Mesodermal cell (in vitro differentiated cells): ENCODE measurements around the gene EPB42.
"Not testable (repeated sequence)": the region's sequence is repeated elsewhere in the genome, so short reads cannot be mapped to it uniquely, and the experiment has no call there.

ENCODE experiments used
- H3K27ac ChIP-seq: 2 replicates; pipeline ENCODE4 v1.7.0; 2013; ENCODE audit warnings: mild to moderate bottlenecking, low read depth, low read length, moderate library complexity; ENCODE audit not compliant: severe bottlenecking
- H3K36me3 ChIP-seq: 2 replicates; pipeline ENCODE4 v1.7.1; 2013; ENCODE audit warnings: mild to moderate bottlenecking, low read length, moderate library complexity; ENCODE audit not compliant: control insufficient read depth, insufficient read depth
- H3K4me1 ChIP-seq: one replicate; pipeline ENCODE4 v1.7.1; 2013; ENCODE audit warnings: mild to moderate bottlenecking, low read length; ENCODE audit not compliant: insufficient read depth, control insufficient read depth, poor library complexity, severe bottlenecking
- H3K4me3 ChIP-seq: 2 replicates; pipeline ENCODE4 v1.7.0; 2013; ENCODE audit warnings: low read length, control low read depth, mild to moderate bottlenecking; ENCODE audit not compliant: insufficient read depth, poor library complexity, severe bottlenecking; ENCODE audit errors: extremely low read depth
- H3K9me3 ChIP-seq: 2 replicates; pipeline ENCODE4 v1.7.1; 2013; ENCODE audit warnings: mild to moderate bottlenecking, low read length, moderate library complexity; ENCODE audit not compliant: control insufficient read depth
- WGBS, 2 experiments: methylation state at CpG; one replicate each; pipeline ENCODE4 v1.1.5; 2013; ENCODE audit warnings: missing lambda C conversion rate in 2 of 2; ENCODE audit not compliant: insufficient coverage in 2 of 2; 5-methylcytosine and 5-hydroxymethylcytosine counted together

The EPB42 gene

DNA sequence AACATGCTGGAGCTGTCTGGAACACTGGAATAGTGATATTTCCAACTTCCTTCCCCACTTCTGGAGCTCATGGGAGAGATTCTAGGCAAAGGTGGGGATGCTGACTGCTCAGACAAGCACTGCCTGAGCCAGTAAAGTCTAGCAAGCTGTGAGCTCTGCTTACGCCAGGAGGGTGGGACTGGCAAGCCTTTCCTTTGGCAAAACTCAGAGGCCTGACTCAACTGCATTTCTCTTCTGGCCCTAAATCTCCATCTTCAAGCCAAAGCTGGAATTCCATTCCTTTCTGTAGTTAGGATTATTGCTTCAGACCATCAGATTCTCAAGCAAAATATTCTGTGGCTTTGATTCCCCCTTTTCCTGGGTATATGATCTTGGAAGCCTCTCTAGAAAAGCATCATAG lies 20.3 kb upstream of the EPB42 start:
- 90 to 100% methylated on average over 1 of the region's 1 CpG for WGBS, 2 experiments
- Histone ChIP-seq H3K4me3 (no peak overlapping the region), H3K36me3 (no peaks in the 10 kb centered on the region), H3K9me3 (no peaks in the 10 kb centered on the region), H3K4me1 (peaks cover 5% of the 10 kb centered on the region), H3K27ac (no peak overlapping the region)

DNA sequence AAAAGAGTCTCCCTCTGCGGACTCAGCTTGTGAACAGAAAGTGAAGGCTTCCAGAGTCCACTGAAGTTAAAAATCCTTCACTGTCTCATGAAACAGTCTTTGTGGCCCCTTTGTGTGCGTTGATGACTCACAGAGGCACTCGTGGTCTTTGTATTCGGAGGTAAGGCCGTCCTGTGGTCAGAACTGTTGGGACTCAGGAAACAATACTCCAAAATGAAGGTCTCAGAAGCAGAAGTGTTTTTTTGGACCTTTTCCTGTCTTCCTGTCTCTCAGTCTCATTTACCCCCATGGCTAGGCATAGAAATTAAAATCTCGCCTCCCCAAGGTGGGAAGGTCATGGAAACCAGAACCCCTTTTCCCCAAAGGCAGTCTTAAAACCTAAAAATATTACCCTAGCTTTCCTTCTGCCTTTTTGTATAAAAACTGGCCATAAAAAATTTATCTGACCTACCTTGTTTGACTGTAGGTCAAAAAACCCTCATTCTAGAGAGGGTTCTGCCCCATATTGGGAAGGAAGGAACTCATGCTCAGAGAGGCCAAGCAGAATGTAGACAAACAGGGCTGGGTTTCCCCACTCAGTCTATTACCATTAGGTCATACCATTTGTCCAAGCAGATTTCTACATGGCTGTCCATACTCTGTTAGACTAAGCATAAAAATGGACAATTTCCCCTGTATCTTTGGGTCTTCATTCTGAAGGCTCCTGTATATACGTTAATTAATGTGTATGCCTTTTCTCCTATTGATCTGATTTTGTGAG lies 19.1 kb upstream of the EPB42 start:
- no peaks in the 10 kb centered on the region for H3K9me3 ChIP-seq
- 82 to 95% methylated on average over 5 to 6 of the region's 7 CpGs for WGBS, 2 experiments
- no peak overlapping the region for H3K4me3 ChIP-seq
- H3K36me3 ChIP-seq = no peaks in the 10 kb centered on the region
- no peak overlapping the region for H3K27ac ChIP-seq
- peaks cover 5% of the 10 kb centered on the region for H3K4me1 ChIP-seq

DNA sequence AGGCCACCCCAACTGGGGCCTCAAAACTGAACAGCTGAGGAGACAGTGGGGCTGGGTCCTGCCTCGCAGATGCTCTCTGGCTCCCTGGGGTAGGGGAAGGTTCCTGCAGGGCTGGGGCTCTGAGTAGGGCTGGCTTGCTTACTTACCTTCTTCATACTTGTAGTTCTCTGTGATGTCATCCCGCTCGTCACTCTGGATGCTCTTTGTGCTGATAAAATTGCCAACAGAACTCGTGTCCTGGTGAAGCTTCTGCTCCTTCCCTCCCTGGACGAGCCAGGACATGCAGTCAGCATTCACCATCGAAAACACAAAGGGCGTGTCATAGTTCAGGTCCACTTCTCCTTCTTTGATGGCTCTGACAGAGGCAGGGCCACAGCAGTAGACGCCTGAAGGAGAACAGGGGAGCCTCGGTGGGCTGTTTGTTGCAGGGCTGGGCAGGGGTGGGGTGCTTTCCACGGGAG lies 17.9 kb upstream of the EPB42 start:
- Histone ChIP-seq H3K36me3 (no peaks in the 10 kb centered on the region), H3K4me3 (no peak overlapping the region), H3K27ac (no peak overlapping the region), H3K4me1 (peaks cover 5% of the 10 kb centered on the region), H3K9me3 (no peaks in the 10 kb centered on the region)
- WGBS, 2 experiments = 86 to 90% methylated on average over 8 to 10 of the region's 10 CpGs

DNA sequence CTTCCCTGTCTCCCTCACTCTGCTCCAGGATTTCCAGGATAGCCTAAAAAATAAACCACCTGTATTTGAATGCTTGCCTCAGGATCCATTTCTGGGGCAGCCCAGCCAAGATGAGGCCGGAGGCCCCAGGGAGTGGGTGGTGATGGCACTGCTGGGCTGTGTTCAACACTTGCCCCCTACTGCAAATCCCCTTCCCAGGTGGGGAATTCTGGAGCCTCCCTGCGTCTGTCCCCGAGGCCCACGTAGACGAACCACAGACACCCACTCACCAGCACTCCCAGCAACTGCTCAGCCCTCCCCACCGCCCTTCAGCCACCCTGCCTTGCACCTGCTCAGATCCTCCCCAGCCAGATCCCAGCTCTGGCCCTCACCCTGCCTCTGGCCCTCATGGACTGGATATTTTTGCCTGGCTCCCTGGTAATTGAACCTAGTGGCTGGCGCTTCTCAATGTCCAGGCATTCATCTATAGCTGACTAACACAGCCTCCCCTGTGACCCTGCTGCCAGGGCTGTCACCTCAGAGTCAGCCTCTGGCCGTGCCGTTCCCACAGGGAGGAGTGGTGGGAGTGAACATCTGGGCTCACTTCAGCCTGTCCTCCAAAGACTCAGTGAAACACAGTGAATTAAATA lies 17.1 kb upstream of the EPB42 start:
- H3K4me3 ChIP-seq = no peak overlapping the region
- H3K9me3 ChIP-seq = no peaks in the 10 kb centered on the region
- 88 to 94% methylated on average over 6 of the region's 9 CpGs for WGBS, 2 experiments
- peaks cover 5% of the 10 kb centered on the region for H3K4me1 ChIP-seq
- H3K36me3 ChIP-seq = no peaks in the 10 kb centered on the region
- no peak overlapping the region for H3K27ac ChIP-seq

DNA sequence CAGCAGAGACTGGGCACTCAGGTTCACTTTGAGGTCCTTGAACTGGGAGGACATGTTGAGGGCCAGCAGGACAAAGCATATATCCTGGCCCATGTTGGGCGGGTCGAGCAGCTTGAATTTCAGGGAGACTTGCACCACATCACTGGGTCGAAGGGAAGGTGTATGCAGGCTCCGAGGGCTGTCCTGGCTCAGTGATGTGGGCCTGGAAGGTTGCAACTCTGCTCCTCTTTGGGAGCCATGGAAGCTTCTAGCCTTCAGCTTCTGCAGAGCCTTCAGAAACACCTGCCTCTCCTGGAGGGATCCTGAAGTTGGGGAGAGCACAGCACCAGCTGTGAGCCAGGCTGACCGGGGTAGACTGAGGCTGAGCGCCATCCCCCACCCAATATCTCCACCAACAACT lies 14.7 kb upstream of the EPB42 start:
- Histone ChIP-seq H3K4me1 (peaks cover 5% of the 10 kb centered on the region), H3K36me3 (no peaks in the 10 kb centered on the region)
- 86 to 100% methylated on average over 2 to 4 of the region's 6 CpGs for WGBS, 2 experiments

DNA sequence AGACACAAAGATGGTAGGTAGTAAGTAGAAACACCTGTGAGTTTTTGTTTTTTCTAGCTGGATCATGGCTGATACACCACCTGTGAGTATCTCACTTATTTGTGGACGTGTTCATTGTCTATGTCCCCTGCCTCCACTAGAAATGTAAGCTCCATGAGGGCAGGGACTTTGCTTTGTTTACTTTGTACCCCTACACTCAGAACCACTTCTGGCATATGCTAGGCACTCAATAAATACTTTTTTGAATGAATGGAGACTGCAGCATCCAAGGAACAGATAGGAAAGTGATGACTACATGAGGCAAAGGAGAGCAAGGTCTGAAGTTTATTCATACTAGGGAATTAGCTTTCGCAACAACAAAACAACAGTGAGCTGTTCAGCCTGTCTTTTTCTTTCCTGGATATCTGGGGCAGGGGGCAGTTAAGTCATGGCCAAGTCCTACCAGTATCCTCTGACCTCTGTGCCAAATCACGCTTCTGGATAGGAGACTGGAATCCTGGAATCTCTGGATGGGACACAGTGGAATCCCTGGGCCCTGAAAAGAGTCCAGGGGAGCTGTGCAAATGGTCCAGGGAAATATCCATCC lies 11.6 kb upstream of the EPB42 start:
- no peak overlapping the region for H3K4me3 ChIP-seq
- 95 to 100% methylated on average over 2 of the region's 3 CpGs for WGBS, 2 experiments
- no peak overlapping the region for H3K27ac ChIP-seq

More for the DNA sequence above, 14.7 kb upstream of the EPB42 start:
- H3K9me3 ChIP-seq = no peaks in the 10 kb centered on the region
- H3K27ac ChIP-seq = no peak overlapping the region
- H3K4me3 ChIP-seq = no peak overlapping the region

DNA sequence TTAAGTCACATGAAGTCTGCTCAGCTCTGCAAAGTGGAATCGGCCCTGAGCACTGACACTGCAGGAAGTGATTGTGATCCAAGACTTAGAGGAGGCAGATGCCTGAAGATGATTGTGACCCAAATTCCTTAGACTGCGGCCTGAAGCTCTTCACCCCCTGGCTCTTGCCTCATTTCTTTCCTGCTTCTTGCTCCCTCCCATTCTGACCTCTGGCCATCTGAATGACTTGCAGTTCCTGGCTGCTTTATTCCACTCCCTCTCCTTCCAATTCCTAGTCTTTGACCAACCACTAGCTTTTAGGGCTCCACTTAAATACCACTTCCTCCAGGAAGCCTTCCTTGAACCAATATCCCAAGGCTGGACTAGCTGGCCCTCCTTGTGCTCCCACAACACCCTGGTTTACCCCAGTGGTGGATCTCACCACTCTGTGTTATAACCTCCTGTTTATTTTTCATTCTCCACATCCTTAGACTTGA lies 9.9 kb upstream of the EPB42 start:
- no peak overlapping the region for H3K4me3 ChIP-seq
- no peaks in the 10 kb centered on the region for H3K4me1 ChIP-seq
- H3K36me3 ChIP-seq = no peaks in the 10 kb centered on the region
- H3K27ac ChIP-seq = no peak overlapping the region
- 90 to 95% methylated on average over 2 of the region's 2 CpGs for WGBS, 2 experiments
- H3K9me3 ChIP-seq = no peaks in the 10 kb centered on the region

More for the DNA sequence above, 11.6 kb upstream of the EPB42 start:
- H3K9me3 ChIP-seq = no peaks in the 10 kb centered on the region
- no peaks in the 10 kb centered on the region for H3K4me1 ChIP-seq
- no peaks in the 10 kb centered on the region for H3K36me3 ChIP-seq

DNA sequence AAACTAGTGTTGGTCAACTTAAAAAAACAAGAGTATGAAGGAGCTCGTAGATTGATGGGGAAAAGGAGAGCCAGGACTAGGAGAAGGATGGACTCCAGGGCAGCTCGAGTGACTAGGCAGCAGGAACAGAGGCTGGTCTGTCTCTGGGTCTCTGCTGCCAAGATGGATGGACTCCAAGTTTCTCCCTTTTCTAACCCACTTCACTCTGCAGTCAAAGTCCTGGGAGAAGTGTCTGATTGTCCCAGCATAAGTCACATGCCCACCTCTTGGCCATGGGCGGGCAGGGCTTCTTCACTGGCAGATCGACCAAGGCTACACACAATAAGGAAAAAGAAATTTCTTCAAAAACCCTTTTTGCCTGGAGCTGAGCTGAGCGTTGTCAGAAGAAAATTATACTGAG lies 9.2 kb upstream of the EPB42 start:
- H3K36me3 ChIP-seq = no peaks in the 10 kb centered on the region
- H3K9me3 ChIP-seq = no peaks in the 10 kb centered on the region
- 89 to 95% methylated on average over 3 to 4 of the region's 5 CpGs for WGBS, 2 experiments
- no peaks in the 10 kb centered on the region for H3K4me1 ChIP-seq
- H3K4me3 ChIP-seq = no peak overlapping the region
- no peak overlapping the region for H3K27ac ChIP-seq

DNA sequence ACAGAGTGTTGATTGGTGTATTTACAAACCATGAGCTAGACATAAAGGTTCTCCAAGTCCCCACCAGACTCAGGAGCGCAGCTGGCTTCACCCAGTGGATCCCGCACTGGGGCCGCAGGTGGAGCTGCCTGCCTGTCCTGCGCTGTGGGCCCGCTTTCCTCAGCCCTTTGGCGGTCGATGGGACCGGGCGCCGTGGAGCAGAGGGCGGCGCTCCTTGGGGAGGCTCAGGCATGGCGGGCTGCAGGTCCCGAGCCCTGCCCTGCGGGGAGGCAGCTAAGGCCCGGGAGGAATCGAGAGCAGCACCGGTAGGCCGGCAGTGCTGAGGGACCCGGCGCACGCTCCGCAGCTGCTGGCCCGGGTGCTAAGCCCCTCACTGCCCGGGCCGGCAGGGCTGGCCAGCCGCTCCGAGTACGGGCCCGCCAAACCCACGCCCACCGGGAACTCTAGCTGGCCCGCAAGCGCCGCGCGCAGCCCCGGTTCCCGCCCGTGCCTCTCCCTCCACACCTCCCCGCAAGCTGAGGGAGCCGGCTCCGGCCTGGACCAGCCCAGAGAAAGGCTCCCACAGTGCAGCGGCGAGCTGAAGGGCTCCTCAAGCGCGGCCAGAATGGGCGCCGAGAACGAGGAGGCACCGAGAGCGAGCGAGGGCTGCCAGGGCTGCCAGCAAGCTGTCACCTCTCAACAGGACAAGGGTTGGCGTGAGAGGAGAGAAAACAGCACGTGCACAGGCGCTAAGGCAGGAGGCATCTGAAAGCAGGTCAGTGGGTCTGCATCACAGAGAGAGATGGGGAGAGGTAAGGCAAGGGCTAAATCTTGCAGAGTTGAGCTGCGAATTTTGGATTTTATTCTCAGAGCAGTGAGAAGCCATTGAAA lies 5.9 kb upstream of the EPB42 start:
- H3K36me3 ChIP-seq = no peaks in the 10 kb centered on the region
- WGBS, 2 experiments = 95% methylated on average over 41 to 55 of the region's 57 CpGs
- H3K27ac ChIP-seq = no peak overlapping the region

DNA sequence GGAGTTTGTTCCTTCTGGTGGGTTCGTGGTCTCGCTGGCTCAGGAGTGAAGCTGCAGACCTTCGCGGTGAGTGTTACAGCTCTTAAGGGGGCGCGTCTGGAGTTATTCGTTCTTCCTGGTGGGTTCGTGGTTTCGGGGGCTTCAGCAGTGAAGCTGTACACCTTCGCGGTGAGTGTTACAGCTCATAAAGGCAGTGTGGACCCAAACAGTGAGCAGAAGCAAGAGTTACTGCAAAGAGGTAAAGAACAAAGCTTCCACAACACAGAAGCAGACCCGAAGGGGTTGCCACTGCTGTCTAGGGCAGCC lies 5.1 kb upstream of the EPB42 start:
- H3K36me3 ChIP-seq, H3K4me3 ChIP-seq, H3K4me1 ChIP-seq, H3K9me3 ChIP-seq, H3K27ac ChIP-seq: not testable (repeated sequence)
- 93 to 95% methylated on average over 12 of the region's 12 CpGs for WGBS, 2 experiments

More for the DNA sequence above, 5.9 kb upstream of the EPB42 start:
- no peak overlapping the region for H3K4me3 ChIP-seq
- H3K9me3 ChIP-seq = no peaks in the 10 kb centered on the region
- no peaks in the 10 kb centered on the region for H3K4me1 ChIP-seq
